Breast epithelium (tissue), 4 donors: ENCODE measurements around the gene DEFB132. TPM values are rescaled to one million over a fixed set of nuclear protein-coding genes. Genes with fewer than 3 reads are reported as not detected.

ENCODE experiments used
- DNase-seq, 2 donors: peaks; one replicate each; pipeline ENCODE4 v3.0.0-alpha.2; 2019; ENCODE audit warnings: low spot score in 2 of 2
- H3K27ac ChIP-seq, 2 donors: fragments of 200-600 bp; sonication (generic) in 1 of 2; one replicate each; pipeline ENCODE4 v1.5.1; 2016 to 2019; ENCODE audit warnings: mild to moderate bottlenecking in 1 of 2
- H3K27me3 ChIP-seq, 2 donors: fragments of 200-600 bp; sonication (generic) in 1 of 2; one replicate each; pipeline versions ENCODE4 v1.5.1 to v1.6.0; 2017 to 2019; ENCODE audit warnings: control low read depth in 1 of 2, mild to moderate bottlenecking in 1 of 2
- H3K36me3 ChIP-seq: fragments of 200-600 bp; one replicate; pipeline ENCODE4 v1.5.1; 2019
- H3K4me1 ChIP-seq, 2 donors: fragments of 200-600 bp; sonication (generic); one replicate each; pipeline ENCODE4 v1.5.1; 2016 to 2019; ENCODE audit warnings: control low read depth in 1 of 2
- H3K4me3 ChIP-seq, 3 donors: fragments of 200-600 bp; sonication (generic); 1 replicate in 2 of 3; 2 replicates in 1 of 3; pipeline ENCODE4 v1.5.1; 2016 to 2019; ENCODE audit warnings: mild to moderate bottlenecking in 3 of 3, moderate library complexity in 2 of 3
- H3K9me3 ChIP-seq, 2 donors: fragments of 200-600 bp; sonication (generic) in 1 of 2; one replicate each; pipeline ENCODE4 v1.5.1; 2016 to 2019; ENCODE audit warnings: control low read depth in 1 of 2
- POLR2A ChIP-seq: fragments of 450-650 bp; IDR thresholded peaks from one replicate; pipeline ENCODE4 v1.6.1; 2016; ENCODE audit warnings: antibody characterized with exemption, mild to moderate bottlenecking, moderate library complexity
- POLR2AphosphoS5 ChIP-seq, 3 donors: sonication (generic); formaldehyde crosslinking; IDR thresholded peaks; one replicate each; pipeline ENCODE4 v1.6.1; 2017; ENCODE audit warnings: antibody characterized with exemption in 3 of 3
- intact Hi-C: fragments of 100-400 bp; cut with DNase I; formaldehyde crosslinking; loops from one replicate; pipeline ENCODE4 v1.15.1; 2023; ENCODE audit warnings: low total_unique reads
- total RNA-seq, 3 donors: library from RNA; depleted of rRNA; stranded (reverse); fragments of >200 nt; gene quantifications; one replicate each; pipeline ENCODE4 v1.1.0, GENCODE V29; 2016
- TF ChIP-seq, protein P1 (sequence below), 3 donors: fragments of 450-650 bp; IDR thresholded peaks; one replicate each; pipeline ENCODE4 v1.5.1; 2016 to 2017; ENCODE audit warnings: antibody characterized with exemption in 3 of 3, mild to moderate bottlenecking in 3 of 3, moderate library complexity in 3 of 3

The DEFB132 gene
- total RNA-seq, 3 donors from 2014 or later: 0.29 to 0.96 (median 0.33) TPM

DNA sequence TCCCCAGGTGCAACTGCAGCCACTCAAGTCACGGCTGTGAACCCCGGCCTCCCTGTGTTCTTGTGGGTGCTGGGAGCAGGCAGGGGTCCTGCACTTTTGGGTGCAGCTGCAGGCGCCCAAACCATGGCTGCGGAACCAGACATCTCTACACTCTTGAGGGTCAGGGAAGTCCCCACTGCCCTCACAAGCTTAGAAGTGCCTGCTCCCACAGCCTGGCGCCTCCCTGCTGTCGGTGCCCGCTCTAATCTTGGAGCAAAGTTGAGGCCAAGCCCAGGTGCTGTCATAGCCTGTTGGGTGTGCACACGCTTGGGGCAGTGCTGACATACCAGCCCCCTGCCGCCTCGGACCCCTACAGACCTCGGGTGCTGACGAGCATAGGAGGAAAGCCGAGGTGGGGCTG lies 6.2 kb downstream of the DEFB132 start:
- Histone ChIP-seq H3K36me3 (no peaks in the 10 kb centered on the region), H3K27ac (no peak overlapping the region), H3K4me1 (no peaks in the 10 kb centered on the region), H3K9me3 (no peaks in the 10 kb centered on the region), H3K27me3 (no peaks in the 10 kb centered on the region), H3K4me3 (no peak overlapping the region)
- TF ChIP-seq POLR2AphosphoS5 (IDR thresholded peaks at IDR 0.05): no peak
- TF ChIP-seq, protein P1, sequence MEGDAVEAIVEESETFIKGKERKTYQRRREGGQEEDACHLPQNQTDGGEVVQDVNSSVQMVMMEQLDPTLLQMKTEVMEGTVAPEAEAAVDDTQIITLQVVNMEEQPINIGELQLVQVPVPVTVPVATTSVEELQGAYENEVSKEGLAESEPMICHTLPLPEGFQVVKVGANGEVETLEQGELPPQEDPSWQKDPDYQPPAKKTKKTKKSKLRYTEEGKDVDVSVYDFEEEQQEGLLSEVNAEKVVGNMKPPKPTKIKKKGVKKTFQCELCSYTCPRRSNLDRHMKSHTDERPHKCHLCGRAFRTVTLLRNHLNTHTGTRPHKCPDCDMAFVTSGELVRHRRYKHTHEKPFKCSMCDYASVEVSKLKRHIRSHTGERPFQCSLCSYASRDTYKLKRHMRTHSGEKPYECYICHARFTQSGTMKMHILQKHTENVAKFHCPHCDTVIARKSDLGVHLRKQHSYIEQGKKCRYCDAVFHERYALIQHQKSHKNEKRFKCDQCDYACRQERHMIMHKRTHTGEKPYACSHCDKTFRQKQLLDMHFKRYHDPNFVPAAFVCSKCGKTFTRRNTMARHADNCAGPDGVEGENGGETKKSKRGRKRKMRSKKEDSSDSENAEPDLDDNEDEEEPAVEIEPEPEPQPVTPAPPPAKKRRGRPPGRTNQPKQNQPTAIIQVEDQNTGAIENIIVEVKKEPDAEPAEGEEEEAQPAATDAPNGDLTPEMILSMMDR (IDR thresholded peaks at IDR 0.05): no peak
- no peak for TF ChIP-seq POLR2A
- no peak for DNase-seq
- intact Hi-C loops: no loop called here

- DNase-seq: peak; percentile 50 to 78
- Histone ChIP-seq H3K4me1 (no peaks in the 10 kb centered on the region), H3K36me3 (no peaks in the 10 kb centered on the region), H3K4me3 (peak overlapping the region; percentile 38 to 68 (median 54)), H3K27me3 (no peaks in the 10 kb centered on the region), H3K9me3 (no peaks in the 10 kb centered on the region), H3K27ac (peak overlapping the region in 1 of 2 donors; percentile 22)
- intact Hi-C loops: no loop called here
- no peak for TF ChIP-seq POLR2A
- peak in 1 of 3 donors; percentile 33 for TF ChIP-seq POLR2AphosphoS5 (IDR thresholded peaks at IDR 0.05)
- TF ChIP-seq, protein P1 (IDR thresholded peaks at IDR 0.05): peak; percentile 91 to 94 (median 93)
Observed at GRCh38 chr20:266596-267562, 9.4 kb downstream of the DEFB132 start.

GRCh38 chr20:270517-270916 lies 13.0 kb downstream of the DEFB132 start:
- Histone ChIP-seq H3K36me3 (no peaks in the 10 kb centered on the region), H3K27ac (no peak overlapping the region), H3K9me3 (no peaks in the 10 kb centered on the region), H3K4me3 (no peak overlapping the region), H3K4me1 (no peaks in the 10 kb centered on the region), H3K27me3 (no peaks in the 10 kb centered on the region)
- no peak for DNase-seq
- TF ChIP-seq POLR2AphosphoS5 (IDR thresholded peaks at IDR 0.05): no peak
- TF ChIP-seq, protein P1 (IDR thresholded peaks at IDR 0.05): no peak
- TF ChIP-seq POLR2A: no peak
- intact Hi-C loops: no loop called here

DNA sequence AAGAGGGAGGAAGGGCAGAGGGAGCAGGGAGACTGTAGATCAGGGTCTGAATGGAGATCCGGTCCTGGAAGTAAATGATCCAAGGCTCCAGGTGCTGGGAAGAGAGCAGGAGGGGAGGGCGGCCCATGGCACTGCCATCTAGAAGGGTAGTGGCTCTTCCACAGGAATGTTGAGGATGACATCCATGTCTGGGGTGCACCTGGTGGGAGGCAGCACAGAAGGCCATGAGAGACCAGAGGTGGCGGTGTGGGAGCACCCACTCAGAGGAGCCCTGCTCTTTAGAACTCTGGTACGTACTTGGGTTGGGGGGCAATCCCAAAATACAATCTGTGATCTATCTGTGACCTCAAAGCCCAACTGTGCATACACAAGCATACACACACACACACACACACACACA lies 13.5 kb downstream of the DEFB132 start:
- H3K9me3 ChIP-seq: no peaks in the 10 kb centered on the region
- H3K27ac ChIP-seq: no peak overlapping the region
- no peaks in the 10 kb centered on the region for H3K4me1 ChIP-seq
- TF ChIP-seq POLR2AphosphoS5 (IDR thresholded peaks at IDR 0.05) (no peak), POLR2A (no peak)
- TF ChIP-seq, protein P1 (IDR thresholded peaks at IDR 0.05): no peak
- no peak overlapping the region for H3K4me3 ChIP-seq
- intact Hi-C loops: no loop called here
- H3K36me3 ChIP-seq: no peaks in the 10 kb centered on the region
- DNase-seq: no peak
- no peaks in the 10 kb centered on the region for H3K27me3 ChIP-seq

DNA sequence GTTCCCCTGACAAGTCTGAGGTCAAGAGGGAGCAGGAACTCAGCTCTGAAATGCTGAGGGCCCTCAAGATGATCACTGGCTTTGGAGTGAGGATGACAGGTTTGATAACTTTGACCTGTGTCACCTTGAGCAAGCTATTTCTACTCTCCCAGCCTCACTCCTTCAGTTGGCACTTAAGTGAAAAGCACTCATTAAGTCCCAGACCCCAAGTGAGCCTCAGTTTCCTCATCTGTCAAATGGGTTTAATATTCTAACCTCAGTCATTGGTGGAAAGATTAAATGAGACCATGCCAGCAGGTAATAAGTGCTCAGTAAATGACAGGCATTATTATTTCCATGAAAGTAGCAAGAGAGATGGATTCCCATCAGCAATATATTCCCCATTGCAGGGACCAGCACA lies 14.0 kb downstream of the DEFB132 start:
- no peak overlapping the region for H3K4me3 ChIP-seq
- H3K9me3 ChIP-seq: no peaks in the 10 kb centered on the region
- no peaks in the 10 kb centered on the region for H3K4me1 ChIP-seq
- TF ChIP-seq POLR2A (no peak), POLR2AphosphoS5 (IDR thresholded peaks at IDR 0.05) (no peak)
- DNase-seq: no peak
- H3K36me3 ChIP-seq: peaks cover 2% of the 10 kb centered on the region
- H3K27me3 ChIP-seq: no peaks in the 10 kb centered on the region
- intact Hi-C loops: no loop called here
- H3K27ac ChIP-seq: no peak overlapping the region
